Measurements from ENCODE around the gene MATN1.

Gene MATN1

GRCh38 chr1:30760596-30761324 lies 37.4 kb upstream of the MATN1 start:
- ATAC-seq = no peak
- TF ChIP-seq ISL1 (CRISPR knock-in tag; IDR thresholded peaks at IDR 0.05) (no peak), ESRRG (CRISPR knock-in tag; IDR thresholded peaks at IDR 0.05) (no peak), OSR1 (CRISPR knock-in tag; IDR thresholded peaks at IDR 0.05) (no peak), ZC3H10 (CRISPR knock-in tag; IDR thresholded peaks at IDR 0.05) (no peak), SNAI2 (CRISPR knock-in tag; IDR thresholded peaks at IDR 0.05) (no peak), TSHZ2 (CRISPR knock-in tag; IDR thresholded peaks at IDR 0.05) (no peak), ZFP30 (CRISPR knock-in tag; IDR thresholded peaks at IDR 0.05) (no peak), ZFP3 (CRISPR knock-in tag; IDR thresholded peaks at IDR 0.05) (no peak), TCF4 (CRISPR knock-in tag; IDR thresholded peaks at IDR 0.05; ENCODE audit: borderline replicate concordance) (no peak), CSRNP3 (CRISPR knock-in tag; IDR thresholded peaks at IDR 0.05) (no peak), ZNF565 (CRISPR knock-in tag; conservative IDR thresholded peaks at IDR 0.05; ENCODE audit: low read depth) (no peak), GLIS3 (CRISPR knock-in tag; IDR thresholded peaks at IDR 0.05) (no peak)
- TF ChIP-seq, protein P1, sequence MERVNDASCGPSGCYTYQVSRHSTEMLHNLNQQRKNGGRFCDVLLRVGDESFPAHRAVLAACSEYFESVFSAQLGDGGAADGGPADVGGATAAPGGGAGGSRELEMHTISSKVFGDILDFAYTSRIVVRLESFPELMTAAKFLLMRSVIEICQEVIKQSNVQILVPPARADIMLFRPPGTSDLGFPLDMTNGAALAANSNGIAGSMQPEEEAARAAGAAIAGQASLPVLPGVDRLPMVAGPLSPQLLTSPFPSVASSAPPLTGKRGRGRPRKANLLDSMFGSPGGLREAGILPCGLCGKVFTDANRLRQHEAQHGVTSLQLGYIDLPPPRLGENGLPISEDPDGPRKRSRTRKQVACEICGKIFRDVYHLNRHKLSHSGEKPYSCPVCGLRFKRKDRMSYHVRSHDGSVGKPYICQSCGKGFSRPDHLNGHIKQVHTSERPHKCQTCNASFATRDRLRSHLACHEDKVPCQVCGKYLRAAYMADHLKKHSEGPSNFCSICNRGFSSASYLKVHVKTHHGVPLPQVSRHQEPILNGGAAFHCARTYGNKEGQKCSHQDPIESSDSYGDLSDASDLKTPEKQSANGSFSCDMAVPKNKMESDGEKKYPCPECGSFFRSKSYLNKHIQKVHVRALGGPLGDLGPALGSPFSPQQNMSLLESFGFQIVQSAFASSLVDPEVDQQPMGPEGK (CRISPR knock-in tag; IDR thresholded peaks at IDR 0.05; ENCODE audit: borderline replicate concordance) = no peak

GRCh38 chr1:30759718-30760281 lies 36.4 kb upstream of the MATN1 start:
- TF ChIP-seq ZNF70 (CRISPR knock-in tag; IDR thresholded peaks at IDR 0.05) (peak; percentile 23; the same call in 1 of the 2 replicates), PPARA (CRISPR knock-in tag; IDR thresholded peaks at IDR 0.05; ENCODE audit: borderline replicate concordance) (no peak), TOX (CRISPR knock-in tag; IDR thresholded peaks at IDR 0.05; ENCODE audit: borderline replicate concordance) (no peak)
- no peak for ATAC-seq

- no peak for ATAC-seq
- TF ChIP-seq CSRNP3 (CRISPR knock-in tag; IDR thresholded peaks at IDR 0.05) (no peak), ESRRG (CRISPR knock-in tag; IDR thresholded peaks at IDR 0.05) (no peak), RARB (CRISPR knock-in tag; IDR thresholded peaks at IDR 0.05) (no peak), CSDC2 (CRISPR knock-in tag; IDR thresholded peaks at IDR 0.05) (no peak), ZFP3 (CRISPR knock-in tag; IDR thresholded peaks at IDR 0.05) (no peak), OSR1 (CRISPR knock-in tag; IDR thresholded peaks at IDR 0.05) (no peak), TOX (CRISPR knock-in tag; IDR thresholded peaks at IDR 0.05; ENCODE audit: borderline replicate concordance) (no peak), BACH2 (CRISPR knock-in tag; IDR thresholded peaks at IDR 0.05; ENCODE audit: borderline replicate concordance) (no peak), ISL1 (CRISPR knock-in tag; IDR thresholded peaks at IDR 0.05) (no peak), ZC3H10 (CRISPR knock-in tag; IDR thresholded peaks at IDR 0.05) (no peak)
- TF ChIP-seq, protein P2, sequence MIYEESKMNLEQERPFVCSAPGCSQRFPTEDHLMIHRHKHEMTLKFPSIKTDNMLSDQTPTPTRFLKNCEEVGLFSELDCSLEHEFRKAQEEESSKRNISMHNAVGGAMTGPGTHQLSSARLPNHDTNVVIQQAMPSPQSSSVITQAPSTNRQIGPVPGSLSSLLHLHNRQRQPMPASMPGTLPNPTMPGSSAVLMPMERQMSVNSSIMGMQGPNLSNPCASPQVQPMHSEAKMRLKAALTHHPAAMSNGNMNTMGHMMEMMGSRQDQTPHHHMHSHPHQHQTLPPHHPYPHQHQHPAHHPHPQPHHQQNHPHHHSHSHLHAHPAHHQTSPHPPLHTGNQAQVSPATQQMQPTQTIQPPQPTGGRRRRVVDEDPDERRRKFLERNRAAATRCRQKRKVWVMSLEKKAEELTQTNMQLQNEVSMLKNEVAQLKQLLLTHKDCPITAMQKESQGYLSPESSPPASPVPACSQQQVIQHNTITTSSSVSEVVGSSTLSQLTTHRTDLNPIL (CRISPR knock-in tag; IDR thresholded peaks at IDR 0.05; ENCODE audit: low read depth) = no peak
- TF ChIP-seq, protein P1 (CRISPR knock-in tag; IDR thresholded peaks at IDR 0.05; ENCODE audit: borderline replicate concordance) = no peak
These were observed 35.5 kb upstream of the MATN1 start for GRCh38 chr1:30758785-30759380.

Data from SK-N-SH treated with all-trans-retinoic acid at 6 μM for 48 hours (cell line).